HL-60 (cell line): ENCODE measurements around the gene SLC14A1.

ENCODE experiments used
- CTCF ChIP-seq: IDR thresholded peaks from one replicate; pipeline ENCODE4 v1.5.1; 2011; ENCODE audit warnings: low read length, control low read depth, inconsistent platforms; ENCODE audit not compliant: insufficient read depth
- GABPA ChIP-seq: IDR thresholded peaks from 2 replicates; pipeline ENCODE4 v1.6.1; 2012; ENCODE audit warnings: low read depth
- POLR2AphosphoS5 ChIP-seq: IDR thresholded peaks from 2 replicates; pipeline ENCODE4 v1.6.1; 2012; ENCODE audit warnings: low read depth
- REST ChIP-seq: IDR thresholded peaks from 2 replicates; pipeline ENCODE4 v1.6.1; 2012; ENCODE audit warnings: low read depth; ENCODE audit not compliant: insufficient replicate concordance

GRCh38 chr18:45723567-45724355 lies at the start of gene SLC14A1:
- TF ChIP-seq CTCF (no peak), POLR2AphosphoS5 (no peak), REST (no peak), GABPA (no peak)
